Nephron (organoid): Measurements from ENCODE around the gene EFR3B.
"Not testable (repeated sequence)": the region's sequence is repeated elsewhere in the genome, so short reads cannot be mapped to it uniquely, and the experiment has no call there.

Experiments
- H3K27ac Mint-ChIP-seq, 3 experiments: 2 replicates each; pipeline ENCODE4 v1.8.0; 2020; ENCODE audit warnings: mixed read lengths in 3 of 3, mild to moderate bottlenecking in 2 of 3, moderate library complexity in 1 of 3
- H3K27me3 Mint-ChIP-seq: 2 replicates; pipeline ENCODE4 v1.8.0; 2021; ENCODE audit warnings: low read depth, mild to moderate bottlenecking, moderate library complexity, mixed read lengths
- H3K36me3 Mint-ChIP-seq: 2 replicates; pipeline ENCODE4 v1.8.0; 2020; ENCODE audit warnings: low read depth, mixed read lengths
- H3K4me1 Mint-ChIP-seq: 2 replicates; pipeline ENCODE4 v1.8.0; 2020; ENCODE audit warnings: mixed read lengths
- H3K4me3 Mint-ChIP-seq, 3 experiments: 2 replicates each; pipeline ENCODE4 v1.8.0; 2020; ENCODE audit warnings: mild to moderate bottlenecking in 3 of 3, mixed read lengths in 3 of 3, moderate library complexity in 2 of 3
- H3K9me3 Mint-ChIP-seq: 2 replicates; pipeline ENCODE4 v1.8.0; 2020; ENCODE audit warnings: mixed read lengths
- CTCF ChIP-seq, 3 experiments: fragments of 200-600 bp; sonication (generic); IDR thresholded peaks; one replicate each; pipeline ENCODE4 v1.5.0; 2021; ENCODE audit warnings: antibody characterized with exemption in 3 of 3; ENCODE audit not compliant: unreplicated experiment in 3 of 3

The EFR3B gene

DNA sequence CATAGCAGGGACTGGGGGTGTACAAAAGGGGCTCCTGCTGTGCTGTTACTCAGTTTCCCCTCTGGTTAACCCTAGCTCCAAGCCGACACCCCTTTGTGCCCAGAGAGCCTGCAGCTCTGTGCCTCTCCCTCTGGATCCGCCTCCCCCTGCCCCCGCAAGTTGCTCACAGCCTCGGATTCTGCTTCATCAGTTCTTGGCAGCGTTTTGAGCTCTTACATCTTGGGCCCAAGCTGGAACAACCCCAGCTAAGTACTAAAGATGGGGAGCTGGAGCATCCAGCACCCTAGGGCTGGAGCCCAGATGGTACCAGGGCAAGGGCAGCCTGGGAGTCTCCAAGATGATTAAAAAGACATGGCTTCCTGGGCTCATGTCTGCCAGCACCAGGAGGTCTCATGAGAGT, 85.8 kb downstream of the EFR3B start:
- Mint-ChIP-seq H3K36me3 (peaks cover 2% of the 10 kb centered on the region), H3K4me1 (peaks cover 10% of the 10 kb centered on the region), H3K4me3 (no peak overlapping the region), H3K9me3 (no peaks in the 10 kb centered on the region), H3K27me3 (peaks cover 27% of the 10 kb centered on the region), H3K27ac (no peak overlapping the region)
- TF ChIP-seq CTCF (IDR thresholded peaks at IDR 0.05; ENCODE audit: unreplicated experiment in 3 of 3), result no peak

DNA sequence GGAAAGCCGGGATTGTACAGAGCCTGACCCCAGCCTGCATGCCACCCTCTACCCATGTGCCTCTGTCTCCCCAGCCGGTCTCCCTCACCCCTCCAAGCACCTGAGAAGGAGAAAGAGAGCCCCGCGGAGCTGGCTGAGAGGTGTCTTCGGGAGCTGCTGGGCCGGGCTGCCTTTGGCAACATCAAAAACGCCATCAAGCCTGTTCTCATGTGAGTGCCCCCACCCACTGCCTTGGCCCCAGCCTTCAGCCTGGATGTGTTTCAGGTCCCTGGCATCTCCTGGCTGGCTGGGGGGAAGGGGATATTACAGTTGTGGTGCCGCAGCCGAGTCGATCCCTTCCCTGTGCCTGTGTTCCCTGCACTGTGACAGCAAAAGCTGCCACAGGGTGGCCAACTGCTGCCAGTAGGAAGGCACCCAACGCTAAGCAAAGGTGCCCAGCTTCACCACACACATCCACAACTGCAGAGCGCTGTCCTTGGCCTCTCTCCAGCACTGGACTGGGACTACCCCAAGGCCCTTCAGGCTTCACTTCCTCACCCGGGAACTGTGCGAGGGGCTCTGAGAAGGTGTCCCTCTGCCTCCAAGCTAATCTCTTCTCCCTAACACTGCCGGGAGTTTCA, 88.1 kb downstream of the EFR3B start:
- Mint-ChIP-seq H3K9me3 (no peaks in the 10 kb centered on the region), H3K4me1 (peaks cover 5% of the 10 kb centered on the region), H3K27ac (no peak overlapping the region), H3K36me3 (peaks cover 10% of the 10 kb centered on the region), H3K4me3 (no peak overlapping the region), H3K27me3 (peaks cover 34% of the 10 kb centered on the region)
- no peak for TF ChIP-seq CTCF (IDR thresholded peaks at IDR 0.05; ENCODE audit: unreplicated experiment in 3 of 3)

- peaks cover 5% of the 10 kb centered on the region for H3K4me1 Mint-ChIP-seq
- no peak overlapping the region for H3K4me3 Mint-ChIP-seq
- no peak overlapping the region for H3K27ac Mint-ChIP-seq
- H3K36me3 Mint-ChIP-seq, result peaks cover 17% of the 10 kb centered on the region
- TF ChIP-seq CTCF (IDR thresholded peaks at IDR 0.05; ENCODE audit: unreplicated experiment in 3 of 3), result no peak
- peaks cover 34% of the 10 kb centered on the region for H3K27me3 Mint-ChIP-seq
- no peaks in the 10 kb centered on the region for H3K9me3 Mint-ChIP-seq
Measured at GRCh38 chr2:25131253-25131566, 89.3 kb downstream of the EFR3B start.

DNA sequence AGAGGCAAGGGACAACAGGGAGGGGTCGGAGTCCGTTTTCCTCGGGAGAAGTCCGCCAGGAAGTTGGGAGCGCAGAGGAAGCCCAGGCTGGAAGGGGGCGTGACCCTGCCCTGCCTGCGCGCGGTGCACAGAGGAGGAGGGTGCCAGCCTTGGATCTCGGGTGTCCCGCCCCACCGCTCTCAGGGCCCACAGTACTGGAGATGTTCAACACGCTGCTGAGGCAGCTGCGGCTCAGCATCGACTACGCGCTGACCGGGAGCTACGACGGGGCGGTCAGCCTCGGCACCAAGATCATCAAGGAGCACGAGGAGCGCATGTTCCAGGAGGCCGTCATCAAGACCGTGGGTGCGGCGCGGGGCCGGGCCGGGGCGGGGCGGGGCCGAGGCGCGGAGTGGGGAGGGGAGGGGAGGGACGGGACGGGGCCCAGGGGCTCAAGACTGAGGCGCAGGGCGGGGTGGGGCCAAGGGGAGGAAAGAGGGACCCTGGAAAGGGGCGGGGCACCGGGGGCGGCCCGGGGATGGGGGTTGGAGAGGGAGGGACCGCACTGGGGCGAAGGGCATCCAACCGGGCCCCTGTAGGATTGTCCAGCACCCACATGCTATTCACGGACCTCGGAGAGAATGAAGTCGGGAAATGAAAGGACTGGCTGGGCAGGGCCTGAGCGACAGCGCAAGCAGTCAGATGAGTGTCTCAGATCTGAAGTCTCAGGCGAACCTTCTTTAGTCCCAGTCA, 89.9 kb downstream of the EFR3B start:
- Mint-ChIP-seq H3K9me3 (no peaks in the 10 kb centered on the region), H3K4me3 (peak overlapping the region in 1 of 3 experiments; percentile 25), H3K27me3 (peaks cover 34% of the 10 kb centered on the region), H3K27ac (no peak overlapping the region), H3K36me3 (peaks cover 17% of the 10 kb centered on the region), H3K4me1 (peaks cover 5% of the 10 kb centered on the region)
- TF ChIP-seq CTCF (IDR thresholded peaks at IDR 0.05; ENCODE audit: unreplicated experiment in 3 of 3), result no peak

DNA sequence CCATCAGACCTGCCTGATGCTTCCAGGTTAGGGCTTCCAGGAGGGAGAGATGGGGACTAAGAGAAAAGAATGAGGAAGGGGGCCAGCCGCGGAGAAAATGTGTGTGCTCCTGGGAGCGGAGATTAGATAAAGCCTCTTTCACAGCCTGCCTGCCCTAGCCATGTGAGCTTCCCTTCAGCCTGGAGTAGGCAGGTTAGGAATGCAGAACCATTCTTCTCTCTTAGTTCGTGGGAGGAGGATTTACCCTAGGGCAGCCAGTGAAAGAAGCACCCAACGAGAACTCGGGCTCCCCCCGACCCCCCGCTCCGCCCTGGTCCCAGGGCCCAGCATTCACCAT, 90.4 kb downstream of the EFR3B start:
- peaks cover 5% of the 10 kb centered on the region for H3K4me1 Mint-ChIP-seq
- no peak overlapping the region for H3K27ac Mint-ChIP-seq
- no peaks in the 10 kb centered on the region for H3K9me3 Mint-ChIP-seq
- peaks cover 21% of the 10 kb centered on the region for H3K36me3 Mint-ChIP-seq
- TF ChIP-seq CTCF (IDR thresholded peaks at IDR 0.05; ENCODE audit: unreplicated experiment in 3 of 3), result no peak
- H3K27me3 Mint-ChIP-seq, result peaks cover 34% of the 10 kb centered on the region
- H3K4me3 Mint-ChIP-seq, result no peak overlapping the region

GRCh38 chr2:25132693-25133092, 90.8 kb downstream of the EFR3B start:
- peaks cover 34% of the 10 kb centered on the region for H3K27me3 Mint-ChIP-seq
- H3K36me3 Mint-ChIP-seq, result peaks cover 21% of the 10 kb centered on the region
- no peak overlapping the region for H3K27ac Mint-ChIP-seq
- H3K4me1 Mint-ChIP-seq, result peaks cover 5% of the 10 kb centered on the region
- no peaks in the 10 kb centered on the region for H3K9me3 Mint-ChIP-seq
- H3K4me3 Mint-ChIP-seq, result no peak overlapping the region
- no peak for TF ChIP-seq CTCF (IDR thresholded peaks at IDR 0.05; ENCODE audit: unreplicated experiment in 3 of 3)

DNA sequence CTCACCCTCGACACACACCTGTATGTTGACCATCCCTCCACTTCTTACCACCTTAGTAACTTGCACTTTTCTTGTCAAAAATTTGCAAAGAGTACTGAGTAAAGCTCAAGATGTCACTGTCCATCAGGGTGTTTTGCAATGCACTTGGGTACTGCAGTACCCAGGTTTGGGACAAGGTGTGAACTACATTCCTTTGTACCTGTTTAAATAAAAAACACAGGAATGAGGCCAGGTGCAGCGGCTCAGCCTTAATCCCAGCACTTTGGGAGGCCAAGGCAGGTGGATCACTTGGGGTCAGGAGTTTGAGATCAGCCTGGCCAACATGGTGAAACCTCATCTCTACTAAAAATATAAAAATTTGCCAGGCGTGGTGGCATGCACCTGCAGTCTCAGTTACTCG, 98.7 kb downstream of the EFR3B start:
- not testable (repeated sequence) for H3K9me3 Mint-ChIP-seq, H3K27me3 Mint-ChIP-seq, H3K4me3 Mint-ChIP-seq, H3K4me1 Mint-ChIP-seq, H3K27ac Mint-ChIP-seq
- peaks cover 27% of the 10 kb centered on the region for H3K36me3 Mint-ChIP-seq
